ENCODE data around the gene NDUFB8. TPM values are rescaled to one million over a fixed set of nuclear protein-coding genes. Genes with fewer than 3 reads are reported as not detected.
A peak's percentile ranks its signal among the peaks of the same experiment; 100 is the strongest.

Gene NDUFB8
- total and polyA plus RNA-seq, 2 donors from 2014 or later: 162 to 638 TPM

DNA sequence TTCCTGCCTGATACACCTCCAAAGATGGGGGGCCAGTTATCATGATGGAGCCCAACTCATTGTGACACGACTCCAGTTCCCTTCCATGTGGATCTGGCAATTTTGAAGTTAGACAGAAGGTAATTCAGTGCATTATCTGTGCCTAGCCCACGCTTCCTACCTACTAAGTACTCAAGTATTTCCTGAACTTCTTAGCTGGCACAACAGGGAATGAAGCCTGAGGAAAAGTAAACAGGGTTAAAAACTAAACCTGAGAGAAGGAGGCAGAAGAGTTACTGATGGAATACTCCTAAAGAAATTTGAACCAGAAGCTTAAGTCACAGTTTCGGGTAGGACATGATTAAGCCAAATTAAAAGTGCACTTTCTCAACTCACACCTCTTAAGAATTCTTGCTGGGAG, 8.9 kb downstream of the NDUFB8 start:
- no peaks in the 10 kb centered on the region for H3K9me3 ChIP-seq (ENCODE audit: control insufficient read depth in 2 of 3, insufficient read depth in 1 of 3, low read length in 3 of 3)
- TF ChIP-seq CTCF (IDR thresholded peaks at IDR 0.05; ENCODE audit: borderline replicate concordance, extremely low read depth, insufficient read depth): no peak
- H3K36me3 ChIP-seq (ENCODE audit: control insufficient read depth in 2 of 3, insufficient read depth in 3 of 3, low read length in 3 of 3): peaks cover 2 to 16% (median 11%) of the 10 kb centered on the region in 3 donors
- no peak overlapping the region for H3K27ac ChIP-seq (ENCODE audit: low read depth in 2 of 2, low read length in 2 of 2)
- H3K9ac ChIP-seq (ENCODE audit: low read length in 3 of 3): no peak overlapping the region
- FAIRE-seq: no peak
- H3K4me3 ChIP-seq (ENCODE audit: low read length in 3 of 3): no peak overlapping the region
- H3K27me3 ChIP-seq (ENCODE audit: control insufficient read depth, insufficient read depth, low read length): no peaks in the 10 kb centered on the region
- DNase-seq: no peak
- H3K4me1 ChIP-seq (ENCODE audit: control insufficient read depth in 2 of 3, insufficient read depth in 2 of 3, low read depth in 1 of 3, low read length in 3 of 3): peaks cover 0 to 2% (median 0%) of the 10 kb centered on the region in 3 donors
- intact Hi-C loops (cut with DNase I): no loop called here

DNA sequence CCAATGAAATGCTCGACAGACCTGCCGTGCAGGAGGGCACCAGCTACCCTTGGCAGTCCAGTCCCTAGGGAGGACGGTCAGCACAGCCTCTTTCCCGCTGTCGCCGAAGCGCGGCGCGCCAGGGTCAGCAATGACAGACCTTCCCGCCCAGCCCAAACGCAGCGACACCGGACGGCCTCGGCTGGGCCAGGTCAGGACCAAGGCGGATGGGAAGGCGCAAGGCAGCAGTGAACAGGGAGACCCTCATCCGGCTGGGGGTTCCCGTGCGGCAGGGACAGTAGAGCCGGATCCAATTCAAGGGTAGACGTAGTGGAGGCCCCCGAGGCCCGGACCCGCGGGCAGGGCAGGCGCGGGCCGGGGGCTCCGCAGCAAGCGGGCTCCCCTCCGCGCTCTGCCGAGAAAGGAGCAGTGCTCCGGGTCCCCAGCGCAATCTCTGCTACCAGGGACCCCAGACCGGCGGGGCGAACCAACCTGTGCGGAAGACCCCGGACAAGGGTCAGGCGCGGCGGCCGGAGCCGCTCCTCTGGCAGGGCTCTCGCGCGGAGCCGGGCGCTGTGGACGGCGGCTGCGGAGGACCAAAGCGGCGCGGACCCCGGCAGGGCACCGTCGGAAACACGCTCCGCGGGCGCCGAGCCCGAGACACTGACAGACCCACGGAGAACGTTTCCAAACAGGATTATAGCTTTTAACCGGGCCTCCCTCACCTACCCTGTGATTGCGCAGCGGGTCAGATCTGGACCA, 10.2 kb downstream of the NDUFB8 start, which contains the start of gene SEC31B:
Gene SEC31B (minus strand): TSS at position 551 of the 741 bp plus-strand sequence. CDS start 2,909 bp downstream, outside the sequence.
- Histone ChIP-seq H3K4me1 (ENCODE audit: control insufficient read depth in 2 of 3, insufficient read depth in 2 of 3, low read depth in 1 of 3, low read length in 3 of 3) (peaks cover 0 to 2% (median 0%) of the 10 kb centered on the region in 3 donors), H3K9ac (ENCODE audit: low read length in 3 of 3) (peak within 1 kb of the TSS in 2 of 3 donors; percentile 38 to 60), H3K9me3 (ENCODE audit: control insufficient read depth in 2 of 3, insufficient read depth in 1 of 3, low read length in 3 of 3) (no peaks in the 10 kb centered on the region), H3K36me3 (ENCODE audit: control insufficient read depth in 2 of 3, insufficient read depth in 3 of 3, low read length in 3 of 3) (peaks cover 0 to 11% (median 9%) of the 10 kb centered on the region in 3 donors), H3K4me3 (ENCODE audit: low read length in 3 of 3) (peak within 1 kb of the TSS; percentile 26 to 64 (median 62)), H3K27me3 (ENCODE audit: control insufficient read depth, insufficient read depth, low read length) (no peaks in the 10 kb centered on the region), H3K27ac (ENCODE audit: low read depth in 2 of 2, low read length in 2 of 2) (no peak within 1 kb of the TSS)
- intact Hi-C loops (cut with DNase I): no loop called here
- DNase-seq (peak; percentile 53 to 79 (median 69)), FAIRE-seq (no peak)
- TF ChIP-seq CTCF (IDR thresholded peaks at IDR 0.05; ENCODE audit: borderline replicate concordance, extremely low read depth, insufficient read depth): peak; percentile 1

DNA sequence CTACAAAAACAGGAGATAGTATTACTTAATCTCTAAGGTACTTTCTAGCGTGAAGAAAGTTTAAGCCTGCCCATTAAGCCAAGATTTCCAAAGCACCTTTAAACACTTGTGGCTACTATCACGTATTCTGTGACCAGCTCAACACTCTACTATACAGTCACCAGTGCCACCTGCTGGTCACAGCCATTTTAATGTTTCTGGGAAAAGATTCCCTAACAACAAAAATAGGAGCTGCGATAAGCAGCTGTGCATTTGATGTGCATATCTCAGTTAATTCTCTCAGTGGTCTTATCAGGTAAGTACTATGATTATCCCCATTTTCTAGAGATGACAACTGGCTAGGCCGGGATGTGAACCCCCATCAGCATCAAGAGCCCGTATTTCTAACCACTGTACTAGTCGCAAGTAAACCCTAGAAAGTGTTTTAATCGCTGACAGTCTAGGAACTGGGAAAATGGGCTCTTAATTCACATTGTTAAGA, 10.9 kb downstream of the NDUFB8 start:
- peaks cover 0 to 2% (median 0%) of the 10 kb centered on the region in 3 donors for H3K4me1 ChIP-seq (ENCODE audit: control insufficient read depth in 2 of 3, insufficient read depth in 2 of 3, low read depth in 1 of 3, low read length in 3 of 3)
- H3K4me3 ChIP-seq (ENCODE audit: low read length in 3 of 3): peak overlapping the region in 2 of 3 donors; percentile 62 to 64
- intact Hi-C loops (cut with DNase I): no loop called here
- peaks cover 0 to 4% (median 4%) of the 10 kb centered on the region in 3 donors for H3K36me3 ChIP-seq (ENCODE audit: control insufficient read depth in 2 of 3, insufficient read depth in 3 of 3, low read length in 3 of 3)
- no peak overlapping the region for H3K27ac ChIP-seq (ENCODE audit: low read depth in 2 of 2, low read length in 2 of 2)
- DNase-seq (peak in 4 of 5 donors; percentile 54 to 89 (median 83)), FAIRE-seq (peak; percentile 44)
- no peaks in the 10 kb centered on the region for H3K9me3 ChIP-seq (ENCODE audit: control insufficient read depth in 2 of 3, insufficient read depth in 1 of 3, low read length in 3 of 3)
- H3K9ac ChIP-seq (ENCODE audit: low read length in 3 of 3): peak overlapping the region in 1 of 3 donors; percentile 38
- no peaks in the 10 kb centered on the region for H3K27me3 ChIP-seq (ENCODE audit: control insufficient read depth, insufficient read depth, low read length)
- TF ChIP-seq CTCF (IDR thresholded peaks at IDR 0.05; ENCODE audit: borderline replicate concordance, extremely low read depth, insufficient read depth): peak; percentile 78

Measured in kidney (tissue), 14 donors.